GM12878 (cell line): ENCODE results near the gene POLE2. TPM values are rescaled to one million over a fixed set of nuclear protein-coding genes. Genes with fewer than 3 reads are reported as not detected.
"Not testable (repeated sequence)": the region's sequence is repeated elsewhere in the genome, so short reads cannot be mapped to it uniquely, and the experiment has no call there.

Experiments used
- ATAC-seq: fragments of 200-7000 bp; cut with Tn5 transposase; 3 replicates; pipeline ENCODE4 v1.9.1; 2020; ENCODE audit warnings: mild to moderate bottlenecking, moderate library complexity
- BruUV-seq: library from RNA; stranded (reverse); fragments of 400-500 nt; replicated peaks from 2 replicates; lab custom pipeline; 2021; lab: Mats Ljungman, UMichigan
- CTCF ChIA-PET: fragments of 300-600 bp; sonication (Branson Sonifier 250); formaldehyde crosslinking; extraction: SDS; loops from one replicate; lab custom pipeline; 2021; ENCODE audit warnings: inconsistent platforms; lab: Yijun Ruan, JAX
- POLR2A ChIA-PET: fragments of 350-600 bp; formaldehyde crosslinking; extraction: SDS; loops from one replicate; lab custom pipeline; 2021; ENCODE audit warnings: inconsistent platforms; lab: Charles Lee
- RAD21 ChIA-PET: fragments of 300-600 bp; sonication (Branson Sonifier 250); formaldehyde crosslinking; loops from one replicate; lab custom pipeline; 2023; ENCODE audit warnings: antibody characterized with exemption; ENCODE audit not compliant: unreplicated experiment; lab: Charles Lee
- SMC1A ChIA-PET: fragments of 300-600 bp; sonication (Branson Sonifier 250); formaldehyde crosslinking; loops from one replicate; lab custom pipeline; 2023; ENCODE audit not compliant: unreplicated experiment, uncharacterized antibody; lab: Charles Lee
- DNase-seq: peaks from one replicate; pipeline ENCODE4 v3.0.0-alpha.2; 2011; ENCODE audit warnings: low read depth, low spot score
- FAIRE-seq: peaks from 3 replicates; lab custom pipeline; 2011; peaks lifted over from hg19 to GRCh38; lab: Jason Lieb, UNC
- H2AFZ ChIP-seq: 2 replicates; pipeline ENCODE4 v1.6.0; 2011; ENCODE audit warnings: low read depth, low read length, control low read depth; ENCODE audit not compliant: control insufficient read depth
- H3K27ac ChIP-seq: 2 replicates; pipeline ENCODE4 v1.5.1; 2011; ENCODE audit warnings: control low read depth; ENCODE audit not compliant: control insufficient read depth, insufficient read depth
- H3K27me3 ChIP-seq, 2 experiments: replicated peaks in 1 of 2; 2 replicates each; pipeline versions ENCODE4 v1.6.0 to v1.6.1; 2011; ENCODE audit warnings: low read length in 1 of 2; ENCODE audit not compliant: control insufficient read depth in 2 of 2, insufficient read depth in 2 of 2
- H3K36me3 ChIP-seq, 2 experiments: 2 replicates each; pipeline ENCODE4 v1.5.1; 2011; ENCODE audit warnings: low read length in 1 of 2; ENCODE audit not compliant: control insufficient read depth in 2 of 2, insufficient read depth in 2 of 2
- H3K4me1 ChIP-seq: 2 replicates; pipeline ENCODE4 v1.6.1; 2011; ENCODE audit warnings: mild to moderate bottlenecking, low read length, moderate library complexity, mixed read lengths; ENCODE audit not compliant: control insufficient read depth, insufficient read depth
- H3K4me2 ChIP-seq: 2 replicates; pipeline ENCODE4 v1.6.0; 2011; ENCODE audit warnings: control low read depth; ENCODE audit not compliant: control insufficient read depth, insufficient read depth
- H3K4me3 ChIP-seq: fragments of 200-600 bp; sonication (generic); 2 replicates; pipeline ENCODE4 v1.5.1; 2016
- H3K79me2 ChIP-seq: 2 replicates; pipeline ENCODE4 v1.6.0; 2011; ENCODE audit warnings: low read length; ENCODE audit not compliant: control insufficient read depth, insufficient read depth
- H3K9ac ChIP-seq: 2 replicates; pipeline ENCODE4 v1.8.0; 2011; ENCODE audit warnings: low read length, control low read depth, mixed read lengths; ENCODE audit not compliant: control insufficient read depth, insufficient read depth
- H3K9me3 ChIP-seq: replicated peaks from 3 replicates; pipeline ENCODE4 v1.5.1; 2011; ENCODE audit warnings: mild to moderate bottlenecking, low read length; ENCODE audit not compliant: control insufficient read depth, insufficient read depth
- H4K20me1 ChIP-seq: 2 replicates; pipeline ENCODE4 v1.6.0; 2011; ENCODE audit not compliant: control insufficient read depth, insufficient read depth
- BCL3 ChIP-seq: IDR thresholded peaks from 2 replicates; pipeline ENCODE4 v1.6.1; 2011; ENCODE audit warnings: borderline replicate concordance, low read depth, mild to moderate bottlenecking, moderate library complexity, low read length; ENCODE audit not compliant: insufficient read depth, poor library complexity, severe bottlenecking
- EP300 ChIP-seq, 2 experiments: fragments of 150-350 bp in 1 of 2; IDR thresholded peaks; 2 replicates each; pipeline ENCODE4 v1.6.1; 2011 to 2012; ENCODE audit warnings: low read depth in 2 of 2, low read length in 2 of 2, borderline replicate concordance in 1 of 2, improper control_type of control experiment in 1 of 2, inconsistent platforms in 1 of 2; ENCODE audit not compliant: control insufficient read depth in 1 of 2
- LARP7 ChIP-seq: fragments of 450-650 bp; IDR thresholded peaks from 2 replicates; pipeline ENCODE4 v1.6.1; 2017; ENCODE audit warnings: mild to moderate bottlenecking
- MEF2B ChIP-seq: fragments of 450-650 bp; IDR thresholded peaks from 2 replicates; pipeline ENCODE4 v1.6.1; 2018; ENCODE audit warnings: mild to moderate bottlenecking, moderate library complexity; ENCODE audit not compliant: partially characterized antibody, poor library complexity, severe bottlenecking
- NFYB ChIP-seq: IDR thresholded peaks from 2 replicates; pipeline ENCODE4 v1.6.1; 2011; ENCODE audit warnings: low read depth, mild to moderate bottlenecking, low read length, improper control_type of control experiment, moderate library complexity; ENCODE audit not compliant: insufficient read depth
- SRF ChIP-seq, 2 experiments: IDR thresholded peaks; 2 replicates each; pipeline ENCODE4 v1.6.1; 2011; ENCODE audit warnings: low read depth in 2 of 2, low read length in 2 of 2, mild to moderate bottlenecking in 1 of 2, moderate library complexity in 1 of 2
- YBX1 ChIP-seq: fragments of 450-650 bp; IDR thresholded peaks from 2 replicates; pipeline ENCODE4 v1.6.1; 2016; ENCODE audit warnings: antibody characterized with exemption
- YY1 ChIP-seq: IDR thresholded peaks from 2 replicates; pipeline ENCODE4 v1.6.1; 2011; ENCODE audit warnings: low read depth, mild to moderate bottlenecking, low read length
- WGBS: methylation state at CpG from one replicate; pipeline ENCODE4 v1.1.6; 2016; ENCODE audit warnings: low lambda C conversion rate; ENCODE audit not compliant: insufficient replicate concordance, insufficient coverage; ENCODE audit errors: missing lambda C conversion rate; 5-methylcytosine and 5-hydroxymethylcytosine counted together
- in situ Hi-C: fragments of 300-500 bp; cut with MboI; formaldehyde crosslinking; loops from 9 replicates; pipeline ENCODE4 v1.14.3; 2018; ENCODE audit warnings: mixed read lengths
- intact Hi-C: fragments of 100-400 bp; cut with micrococcal nuclease; formaldehyde crosslinking; loops from one replicate; pipeline ENCODE4 v1.14.2; 2022; ENCODE audit not compliant: unreplicated experiment
- polyA plus RNA-seq, 11 experiments: library from polyadenylated mRNA; depleted of rRNA in 4 of 11; unstranded in 6 of 11; stranded (reverse) in 5 of 11; fragments of >200 nt; fragmentation: Nextera tagmentation in 4 of 11; fragmentation: Illumina TruSeq in 1 of 11; extraction: Ambion mirVana in 4 of 11; extraction: Trizol in 1 of 11; gene quantifications; 1 replicate in 1 of 11; 2 replicates in 10 of 11; pipeline versions ENCODE4 v1.2.1 to v1.2.3, GENCODE V29; 2011 to 2016; ENCODE audit warnings: inconsistent platforms in 2 of 11, missing spikeins in 2 of 11, low read depth in 1 of 11
- total RNA-seq, 4 experiments: library from RNA; depleted of rRNA in 3 of 4; stranded (reverse); fragments of >200 nt in 3 of 4; fragmentation: Illumina TruSeq in 1 of 4; extraction: Trizol in 1 of 4; gene quantifications; 2 replicates each; pipeline versions ENCODE4 v1.2.1 to v1.2.3, GENCODE V29; 2013 to 2021
- TF ChIP-seq, protein P1 (sequence below): fragments of 450-650 bp; IDR thresholded peaks from 2 replicates; pipeline ENCODE4 v1.6.1; 2018; ENCODE audit warnings: borderline replicate concordance, mild to moderate bottlenecking; ENCODE audit not compliant: partially characterized antibody
- TF ChIP-seq, protein P2 (sequence below): IDR thresholded peaks from 2 replicates; pipeline ENCODE4 v1.6.1; 2012; ENCODE audit warnings: low read length, inconsistent platforms

The POLE2 gene
- total and polyA plus RNA-seq, 10 of the 15 experiments (the other 5 are each of a cell fraction or from before 2014, with no cell fraction given), result 22.0 to 45.6 (median 38.8) TPM

- H3K36me3 ChIP-seq, result no peaks in the 10 kb centered on the region
- intact Hi-C loops (no loop called here), in situ Hi-C loops (no loop called here)
- DNase-seq (no peak), ATAC-seq (no peak), FAIRE-seq (peak; percentile 7)
- ChIA-PET RAD21 (no interaction called here), POLR2A (no interaction called here), SMC1A (no interaction called here), CTCF (no interaction called here)
- no peaks in the 10 kb centered on the region for H3K27me3 ChIP-seq
- TF ChIP-seq EP300 (IDR thresholded peaks at IDR 0.05; ENCODE audit: borderline replicate concordance in 1 of 2, control insufficient read depth in 1 of 2, low read depth in 2 of 2, low read length in 2 of 2) (no peak), LARP7 (no peak), NFYB (no peak), YBX1 (no peak), SRF (IDR thresholded peaks at IDR 0.05; ENCODE audit: low read depth in 2 of 2, low read length in 2 of 2) (no peak), BCL3 (no peak), MEF2B (no peak), YY1 (no peak)
- TF ChIP-seq, protein P1, sequence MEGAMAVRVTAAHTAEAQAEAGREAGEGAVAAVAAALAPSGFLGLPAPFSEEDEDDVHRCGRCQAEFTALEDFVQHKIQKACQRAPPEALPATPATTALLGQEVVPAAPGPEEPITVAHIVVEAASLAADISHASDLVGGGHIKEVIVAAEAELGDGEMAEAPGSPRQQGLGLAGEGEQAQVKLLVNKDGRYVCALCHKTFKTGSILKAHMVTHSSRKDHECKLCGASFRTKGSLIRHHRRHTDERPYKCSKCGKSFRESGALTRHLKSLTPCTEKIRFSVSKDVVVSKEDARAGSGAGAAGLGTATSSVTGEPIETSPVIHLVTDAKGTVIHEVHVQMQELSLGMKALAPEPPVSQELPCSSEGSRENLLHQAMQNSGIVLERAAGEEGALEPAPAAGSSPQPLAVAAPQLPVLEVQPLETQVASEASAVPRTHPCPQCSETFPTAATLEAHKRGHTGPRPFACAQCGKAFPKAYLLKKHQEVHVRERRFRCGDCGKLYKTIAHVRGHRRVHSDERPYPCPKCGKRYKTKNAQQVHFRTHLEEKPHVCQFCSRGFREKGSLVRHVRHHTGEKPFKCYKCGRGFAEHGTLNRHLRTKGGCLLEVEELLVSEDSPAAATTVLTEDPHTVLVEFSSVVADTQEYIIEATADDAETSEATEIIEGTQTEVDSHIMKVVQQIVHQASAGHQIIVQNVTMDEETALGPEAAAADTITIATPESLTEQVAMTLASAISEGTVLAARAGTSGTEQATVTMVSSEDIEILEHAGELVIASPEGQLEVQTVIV, result no peak
- TF ChIP-seq, protein P2, sequence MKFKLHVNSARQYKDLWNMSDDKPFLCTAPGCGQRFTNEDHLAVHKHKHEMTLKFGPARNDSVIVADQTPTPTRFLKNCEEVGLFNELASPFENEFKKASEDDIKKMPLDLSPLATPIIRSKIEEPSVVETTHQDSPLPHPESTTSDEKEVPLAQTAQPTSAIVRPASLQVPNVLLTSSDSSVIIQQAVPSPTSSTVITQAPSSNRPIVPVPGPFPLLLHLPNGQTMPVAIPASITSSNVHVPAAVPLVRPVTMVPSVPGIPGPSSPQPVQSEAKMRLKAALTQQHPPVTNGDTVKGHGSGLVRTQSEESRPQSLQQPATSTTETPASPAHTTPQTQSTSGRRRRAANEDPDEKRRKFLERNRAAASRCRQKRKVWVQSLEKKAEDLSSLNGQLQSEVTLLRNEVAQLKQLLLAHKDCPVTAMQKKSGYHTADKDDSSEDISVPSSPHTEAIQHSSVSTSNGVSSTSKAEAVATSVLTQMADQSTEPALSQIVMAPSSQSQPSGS, result no peak
- no peak overlapping the region for H3K27ac ChIP-seq
- no peak overlapping the region for H3K4me2 ChIP-seq
- H3K9me3 ChIP-seq, result no peaks in the 10 kb centered on the region
- H3K4me3 ChIP-seq, result no peak overlapping the region
- no TSS peak for BruUV-seq
- 24% methylated on average over 2 of the region's 5 CpGs for WGBS
- H4K20me1 ChIP-seq, result no peaks in the 10 kb centered on the region
- H3K9ac ChIP-seq, result no peak overlapping the region
- H3K4me1 ChIP-seq, result no peaks in the 10 kb centered on the region
- H2AFZ ChIP-seq, result no peak overlapping the region
- H3K79me2 ChIP-seq, result no peaks in the 10 kb centered on the region
Observed at GRCh38 chr14:49727171-49727570, 39.2 kb upstream of the POLE2 start.

DNA sequence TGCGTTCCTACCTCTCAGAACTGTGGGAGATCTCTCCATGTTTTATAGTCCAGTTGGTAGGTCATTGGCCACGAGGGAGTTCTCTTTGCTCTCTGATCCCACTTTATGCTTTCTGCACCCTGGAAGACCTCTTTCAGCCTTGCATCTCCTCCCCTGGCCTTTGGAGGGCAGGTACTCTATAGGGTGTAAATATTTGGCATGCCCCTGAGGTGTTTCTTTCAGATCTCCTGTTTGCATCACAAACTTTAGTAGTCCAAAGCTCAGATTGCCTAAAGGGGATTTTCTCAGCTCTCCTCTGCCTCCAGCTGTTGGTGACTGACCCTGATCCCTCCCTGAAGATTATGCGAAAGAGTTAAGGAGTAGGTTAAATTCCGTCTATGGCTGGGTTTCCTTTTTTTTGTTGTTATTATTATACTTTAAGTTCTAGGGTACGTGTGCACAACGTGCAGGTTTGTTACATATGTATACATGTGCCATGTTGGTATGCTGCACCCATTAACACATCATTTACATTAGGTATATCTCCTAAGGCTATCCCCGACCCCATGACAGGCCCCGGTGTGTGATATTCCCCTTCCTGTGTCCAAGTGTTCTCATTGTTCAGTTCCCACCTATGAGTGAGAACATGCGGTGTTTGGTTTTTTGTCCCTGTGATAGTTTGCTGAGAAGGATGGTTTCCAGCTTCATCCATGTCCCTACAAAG, 33.9 kb upstream of the POLE2 start:
- H3K27ac ChIP-seq, intact Hi-C loops, H2AFZ ChIP-seq, H3K27me3 ChIP-seq, in situ Hi-C loops, H4K20me1 ChIP-seq, DNase-seq, H3K4me3 ChIP-seq, H3K4me2 ChIP-seq, ATAC-seq, H3K79me2 ChIP-seq, RAD21 ChIA-PET, SMC1A ChIA-PET, BruUV-seq, FAIRE-seq, H3K4me1 ChIP-seq, H3K9me3 ChIP-seq, POLR2A ChIA-PET, H3K9ac ChIP-seq, H3K36me3 ChIP-seq: not testable (repeated sequence)
- 86% methylated on average over 9 of the region's 9 CpGs for WGBS
- CTCF ChIA-PET, result interaction anchor here (0.6 kb wide), 2 partner anchors 10 to 39 kb away, joined by 3 to 4 read pairs; no protein-coding TSS in a partner anchor
